HPDE6-E6E7 (cell line): ENCODE data around the gene TEDC2.
"Not testable (repeated sequence)": the region's sequence is repeated elsewhere in the genome, so short reads cannot be mapped to it uniquely, and the experiment has no call there.

Experiments used
- DNase-seq: peaks from one replicate; pipeline ENCODE4 v3.0.0; 2011; ENCODE audit warnings: missing footprints; ENCODE audit errors: extremely low spot score

TEDC2 gene

GRCh38 chr16:2459647-2460390 is at the start of gene TEDC2:
Gene TEDC2, plus strand, starts transcription at chr16:2460109. Its CDS starts 36 bp downstream, at chr16:2460145.
- DNase-seq = peak; percentile 99

GRCh38 chr16:2415085-2415484 is 44.8 kb upstream of the TEDC2 start:
- DNase-seq = no peak

- DNase-seq = no peak
Measured at GRCh38 chr16:2420035-2420434, 39.9 kb upstream of the TEDC2 start.

- no peak for DNase-seq
Measured at GRCh38 chr16:2422123-2422867, 37.6 kb upstream of the TEDC2 start.

GRCh38 chr16:2424061-2425007 is 35.6 kb upstream of the TEDC2 start:
- DNase-seq = no peak

- DNase-seq = no peak
Measured at GRCh38 chr16:2425008-2425518, 34.8 kb upstream of the TEDC2 start.

GRCh38 chr16:2425825-2426430 is 34.0 kb upstream of the TEDC2 start:
- no peak for DNase-seq

GRCh38 chr16:2426941-2427361 is 33.0 kb upstream of the TEDC2 start:
- no peak for DNase-seq

GRCh38 chr16:2427526-2427925 is 32.4 kb upstream of the TEDC2 start:
- no peak for DNase-seq

GRCh38 chr16:2428051-2428783 is 31.7 kb upstream of the TEDC2 start:
- peak; percentile 42 for DNase-seq

- DNase-seq = no peak
Measured at GRCh38 chr16:2428784-2429033, 31.2 kb upstream of the TEDC2 start.

- peak; percentile 96 for DNase-seq
Measured at GRCh38 chr16:2429034-2429770, 30.7 kb upstream of the TEDC2 start, which contains the start of gene CCNF. Gene CCNF, plus strand, starts transcription at chr16:2429447. Its CDS starts 35 bp downstream, at chr16:2429482.

GRCh38 chr16:2429771-2430663 is 29.9 kb upstream of the TEDC2 start:
- DNase-seq = no peak

GRCh38 chr16:2432286-2432685 is 27.6 kb upstream of the TEDC2 start:
- no peak for DNase-seq

- no peak for DNase-seq
Measured at GRCh38 chr16:2432801-2433505, 27.0 kb upstream of the TEDC2 start.

GRCh38 chr16:2435236-2435635 is 24.7 kb upstream of the TEDC2 start:
- not testable (repeated sequence) for DNase-seq

GRCh38 chr16:2436110-2436509 is 23.8 kb upstream of the TEDC2 start:
- no peak for DNase-seq

GRCh38 chr16:2437032-2437790 is 22.7 kb upstream of the TEDC2 start:
- DNase-seq = no peak
